ENCODE results near the gene HOXC11. TPM values are rescaled to one million over a fixed set of nuclear protein-coding genes. Genes with fewer than 3 reads are reported as not detected.

The HOXC11 gene
- polyA plus RNA-seq (2013, experiment 1 of 4), result not detected
- not detected for polyA plus RNA-seq (2013, experiment 2 of 4)
- polyA plus RNA-seq (2013, experiment 3 of 4), result not detected
- not detected for polyA plus RNA-seq (2013, experiment 4 of 4)

GRCh38 chr12:53972722-53973235 lies at the start of gene HOXC11:
TSS of gene HOXC11 (plus strand) at chr12:53973126. CDS start at chr12:53973242, 116 bp downstream.
- H3K4me1 ChIP-seq (ENCODE audit: control insufficient read depth, insufficient read depth, low read length), result no peaks in the 10 kb centered on the region
- H3K4me3 ChIP-seq (ENCODE audit: insufficient read depth, low read depth, low read length), result no peak within 1 kb of the TSS
- H3K27ac ChIP-seq (ENCODE audit: insufficient read depth, low read depth, low read length, poor library complexity, severe bottlenecking), result no peak within 1 kb of the TSS
- peaks cover 100% of the 10 kb centered on the region for H3K27me3 ChIP-seq (ENCODE audit: control insufficient read depth, insufficient read depth, low read length, poor library complexity, severe bottlenecking)
- H3K9me3 ChIP-seq (ENCODE audit: control insufficient read depth, low read length), result no peaks in the 10 kb centered on the region
- no peaks in the 10 kb centered on the region for H3K36me3 ChIP-seq (ENCODE audit: control insufficient read depth, insufficient read depth, low read length)
- 9 to 11% methylated on average over 18 of the region's 21 CpGs for WGBS, 2 experiments

DNA sequence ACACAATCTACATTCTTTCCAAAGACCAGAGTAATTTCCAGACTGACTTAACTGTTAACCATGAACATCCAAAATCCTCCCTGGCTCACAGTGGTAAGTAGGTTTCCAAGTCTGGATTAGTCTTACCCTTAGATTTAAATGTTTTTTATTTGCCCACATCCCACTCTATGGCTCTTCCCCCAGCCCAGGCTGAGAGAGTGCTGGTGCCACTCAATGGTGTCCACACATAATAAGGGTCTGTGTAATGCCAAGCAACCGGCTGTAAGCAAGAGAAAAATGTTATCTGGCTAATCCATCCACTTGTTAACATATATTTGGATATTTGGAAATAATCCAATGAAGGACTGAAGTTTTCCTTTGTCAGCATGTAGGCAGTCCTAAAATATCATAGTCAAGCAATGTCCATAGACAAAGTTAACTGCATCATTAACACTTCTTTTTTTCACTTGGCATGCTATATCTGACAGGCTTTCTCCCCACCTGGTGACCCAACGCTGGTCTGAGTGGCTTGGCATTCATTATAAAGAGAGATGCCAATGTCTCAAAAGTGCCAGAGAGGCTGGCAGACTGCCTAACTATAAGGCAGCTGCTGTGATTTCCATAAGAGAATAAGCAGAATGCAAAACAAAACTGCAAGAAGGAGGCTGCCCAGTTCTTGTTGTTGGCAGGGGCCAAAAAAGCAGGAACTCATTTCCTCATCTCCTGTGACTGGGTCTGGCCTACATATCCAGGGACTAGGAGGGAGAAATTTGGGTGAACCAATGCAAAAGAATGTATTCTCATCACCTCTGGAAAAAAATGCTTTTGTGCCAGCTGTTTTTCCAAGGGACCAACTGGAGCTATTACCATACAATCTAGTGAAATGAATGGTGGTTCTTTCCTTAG lies 48.2 kb upstream of the HOXC11 start:
- WGBS, 2 experiments, result 42 to 61% methylated on average over 1 to 2 of the region's 2 CpGs
- Histone ChIP-seq H3K36me3 (ENCODE audit: control insufficient read depth, insufficient read depth, low read length) (no peaks in the 10 kb centered on the region), H3K4me3 (ENCODE audit: insufficient read depth, low read depth, low read length) (no peak overlapping the region), H3K27me3 (ENCODE audit: control insufficient read depth, insufficient read depth, low read length, poor library complexity, severe bottlenecking) (peaks cover 100% of the 10 kb centered on the region), H3K4me1 (ENCODE audit: control insufficient read depth, insufficient read depth, low read length) (no peaks in the 10 kb centered on the region), H3K27ac (ENCODE audit: insufficient read depth, low read depth, low read length, poor library complexity, severe bottlenecking) (no peak overlapping the region), H3K9me3 (ENCODE audit: control insufficient read depth, low read length) (no peaks in the 10 kb centered on the region)

GRCh38 chr12:53927220-53928029 lies 45.5 kb upstream of the HOXC11 start:
- H3K27me3 ChIP-seq (ENCODE audit: control insufficient read depth, insufficient read depth, low read length, poor library complexity, severe bottlenecking), result peaks cover 100% of the 10 kb centered on the region
- H3K9me3 ChIP-seq (ENCODE audit: control insufficient read depth, low read length), result no peaks in the 10 kb centered on the region
- no peak overlapping the region for H3K27ac ChIP-seq (ENCODE audit: insufficient read depth, low read depth, low read length, poor library complexity, severe bottlenecking)
- no peaks in the 10 kb centered on the region for H3K36me3 ChIP-seq (ENCODE audit: control insufficient read depth, insufficient read depth, low read length)
- no peak overlapping the region for H3K4me3 ChIP-seq (ENCODE audit: insufficient read depth, low read depth, low read length)
- H3K4me1 ChIP-seq (ENCODE audit: control insufficient read depth, insufficient read depth, low read length), result no peaks in the 10 kb centered on the region
- WGBS, 2 experiments, result 13 to 21% methylated on average over 43 to 45 of the region's 45 CpGs

DNA sequence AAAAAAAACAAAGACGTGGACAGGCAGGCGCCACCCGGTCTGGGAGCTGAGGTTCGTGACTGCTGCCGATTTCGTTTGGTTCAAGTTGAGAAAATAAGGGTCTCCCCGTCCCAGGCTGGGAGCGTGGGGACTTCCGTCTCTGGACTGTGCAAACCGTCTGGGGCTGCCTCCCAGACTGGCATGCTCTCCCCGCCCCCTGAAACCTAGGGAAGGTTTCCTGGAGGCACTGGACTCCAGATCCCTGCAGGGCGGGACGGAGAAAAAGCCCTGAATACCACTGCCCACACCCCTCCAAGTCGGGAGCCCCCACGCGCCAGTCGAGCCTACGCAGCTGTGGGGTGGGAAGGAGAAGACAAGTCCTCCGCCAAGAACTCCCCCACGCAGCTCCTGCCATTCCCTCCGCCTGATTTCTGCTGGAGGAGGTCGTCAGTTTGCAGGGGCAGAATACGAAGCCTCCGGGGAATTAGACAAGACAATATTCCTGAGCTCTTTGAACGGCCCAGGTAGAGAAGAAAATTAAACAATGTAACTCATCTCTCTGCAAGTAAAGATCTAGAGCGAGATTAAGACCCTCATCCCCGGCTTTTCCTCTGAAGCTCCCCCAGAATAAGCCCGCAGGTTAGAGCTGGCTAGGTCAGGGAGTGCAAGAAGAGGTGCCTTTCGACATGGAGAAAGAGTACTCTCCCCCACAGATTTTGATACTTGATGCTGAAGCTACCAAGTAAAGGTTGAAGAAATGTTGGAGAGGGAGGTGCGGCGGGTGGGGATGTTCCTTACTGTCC lies 44.7 kb upstream of the HOXC11 start:
- H3K9me3 ChIP-seq (ENCODE audit: control insufficient read depth, low read length), result no peaks in the 10 kb centered on the region

DNA sequence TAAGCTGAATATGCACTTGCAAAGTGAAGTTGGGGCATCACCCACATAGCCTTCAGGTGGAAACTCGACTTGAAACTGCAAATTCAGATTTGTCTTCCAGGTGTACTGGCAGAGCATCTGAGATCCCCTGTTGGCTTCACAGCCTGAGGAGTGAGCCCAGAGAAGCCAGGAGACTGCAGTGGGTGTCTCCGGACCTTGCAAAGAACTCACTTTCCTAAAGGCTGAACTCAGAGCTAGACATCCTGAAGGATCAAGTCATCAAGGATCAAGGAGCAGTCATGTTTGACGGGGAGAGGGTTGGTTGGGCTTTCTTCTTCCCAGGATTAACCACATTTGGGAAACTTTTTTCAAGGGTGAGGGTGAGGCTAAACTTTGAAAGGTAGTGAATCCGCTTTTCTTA lies 43.4 kb upstream of the HOXC11 start:
- H3K36me3 ChIP-seq (ENCODE audit: control insufficient read depth, insufficient read depth, low read length), result no peaks in the 10 kb centered on the region
- peaks cover 100% of the 10 kb centered on the region for H3K27me3 ChIP-seq (ENCODE audit: control insufficient read depth, insufficient read depth, low read length, poor library complexity, severe bottlenecking)
- H3K9me3 ChIP-seq (ENCODE audit: control insufficient read depth, low read length), result no peaks in the 10 kb centered on the region
- 31 to 38% methylated on average over 3 to 4 of the region's 4 CpGs for WGBS, 2 experiments
- H3K27ac ChIP-seq (ENCODE audit: insufficient read depth, low read depth, low read length, poor library complexity, severe bottlenecking), result no peak overlapping the region
- H3K4me3 ChIP-seq (ENCODE audit: insufficient read depth, low read depth, low read length), result no peak overlapping the region
- no peaks in the 10 kb centered on the region for H3K4me1 ChIP-seq (ENCODE audit: control insufficient read depth, insufficient read depth, low read length)

More for the DNA sequence above, 44.7 kb upstream of the HOXC11 start:
- Histone ChIP-seq H3K27me3 (ENCODE audit: control insufficient read depth, insufficient read depth, low read length, poor library complexity, severe bottlenecking) (peaks cover 100% of the 10 kb centered on the region), H3K27ac (ENCODE audit: insufficient read depth, low read depth, low read length, poor library complexity, severe bottlenecking) (no peak overlapping the region), H3K4me3 (ENCODE audit: insufficient read depth, low read depth, low read length) (no peak overlapping the region), H3K36me3 (ENCODE audit: control insufficient read depth, insufficient read depth, low read length) (no peaks in the 10 kb centered on the region), H3K4me1 (ENCODE audit: control insufficient read depth, insufficient read depth, low read length) (no peaks in the 10 kb centered on the region)
- 24 to 27% methylated on average over 31 of the region's 31 CpGs for WGBS, 2 experiments

DNA sequence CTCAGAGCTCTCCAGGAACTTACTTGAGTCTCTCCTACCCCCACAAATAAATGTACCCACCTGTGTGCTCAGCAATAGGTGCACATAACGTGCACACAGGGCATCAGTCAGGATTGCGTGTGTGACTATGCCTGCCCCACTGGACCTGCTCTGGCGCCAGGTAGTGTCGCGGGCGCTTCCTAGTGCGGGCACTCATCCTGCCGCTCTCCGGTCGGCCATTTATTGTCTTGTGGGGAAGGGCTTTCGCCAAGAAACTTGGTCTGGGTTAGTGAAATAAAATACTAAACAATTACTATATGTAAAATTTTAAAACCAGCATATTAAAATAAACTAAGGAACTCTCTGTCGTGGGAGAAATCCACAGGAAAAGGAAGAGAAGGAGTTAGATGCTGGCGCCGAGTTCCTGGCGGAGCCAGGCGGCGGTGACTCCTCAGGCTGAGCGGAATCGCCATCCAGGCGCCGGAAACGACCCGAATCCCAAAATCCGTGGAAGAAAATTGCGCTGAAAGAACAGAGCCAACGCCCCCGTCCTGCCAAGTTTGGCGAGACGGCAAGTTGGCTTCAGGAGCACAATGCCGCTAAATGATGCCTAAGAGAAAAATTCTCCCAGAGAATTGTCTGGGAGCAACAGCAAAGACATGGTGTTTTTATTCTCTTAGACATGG lies 42.2 kb upstream of the HOXC11 start:
- no peak overlapping the region for H3K27ac ChIP-seq (ENCODE audit: insufficient read depth, low read depth, low read length, poor library complexity, severe bottlenecking)
- H3K9me3 ChIP-seq (ENCODE audit: control insufficient read depth, low read length), result no peaks in the 10 kb centered on the region
- WGBS, 2 experiments, result 27 to 28% methylated on average over 29 to 30 of the region's 30 CpGs
- H3K4me1 ChIP-seq (ENCODE audit: control insufficient read depth, insufficient read depth, low read length), result no peaks in the 10 kb centered on the region
- no peaks in the 10 kb centered on the region for H3K36me3 ChIP-seq (ENCODE audit: control insufficient read depth, insufficient read depth, low read length)
- H3K27me3 ChIP-seq (ENCODE audit: control insufficient read depth, insufficient read depth, low read length, poor library complexity, severe bottlenecking), result peaks cover 100% of the 10 kb centered on the region
- H3K4me3 ChIP-seq (ENCODE audit: insufficient read depth, low read depth, low read length), result no peak overlapping the region

GRCh38 chr12:53931844-53932581 lies 40.9 kb upstream of the HOXC11 start:
- Histone ChIP-seq H3K27me3 (ENCODE audit: control insufficient read depth, insufficient read depth, low read length, poor library complexity, severe bottlenecking) (peaks cover 100% of the 10 kb centered on the region), H3K4me1 (ENCODE audit: control insufficient read depth, insufficient read depth, low read length) (no peaks in the 10 kb centered on the region), H3K4me3 (ENCODE audit: insufficient read depth, low read depth, low read length) (no peak overlapping the region), H3K9me3 (ENCODE audit: control insufficient read depth, low read length) (no peaks in the 10 kb centered on the region), H3K36me3 (ENCODE audit: control insufficient read depth, insufficient read depth, low read length) (no peaks in the 10 kb centered on the region), H3K27ac (ENCODE audit: insufficient read depth, low read depth, low read length, poor library complexity, severe bottlenecking) (no peak overlapping the region)
- 57 to 91% methylated on average over 2 to 4 of the region's 4 CpGs for WGBS, 2 experiments

DNA sequence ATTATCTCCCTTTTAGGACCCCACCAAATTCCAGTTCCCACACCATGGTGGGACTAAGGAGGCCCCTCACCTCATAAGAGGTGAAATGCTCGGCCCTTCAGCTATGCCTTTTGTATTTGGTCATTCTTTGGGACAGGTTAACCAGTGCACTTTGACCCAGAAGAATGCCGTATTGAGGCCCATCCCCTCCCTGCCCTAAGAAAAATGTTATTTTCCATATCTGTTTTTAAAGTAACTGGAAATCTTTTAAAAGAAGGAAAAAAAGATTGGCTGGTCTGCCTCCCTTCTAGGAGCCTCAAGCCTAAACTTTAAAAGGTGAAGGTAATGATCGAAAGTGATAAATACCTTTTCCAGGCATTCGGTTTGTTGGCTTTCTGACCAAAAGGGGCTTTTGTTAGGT lies 40.0 kb upstream of the HOXC11 start:
- Histone ChIP-seq H3K4me3 (ENCODE audit: insufficient read depth, low read depth, low read length) (no peak overlapping the region), H3K36me3 (ENCODE audit: control insufficient read depth, insufficient read depth, low read length) (no peaks in the 10 kb centered on the region), H3K27ac (ENCODE audit: insufficient read depth, low read depth, low read length, poor library complexity, severe bottlenecking) (no peak overlapping the region), H3K27me3 (ENCODE audit: control insufficient read depth, insufficient read depth, low read length, poor library complexity, severe bottlenecking) (peaks cover 100% of the 10 kb centered on the region), H3K4me1 (ENCODE audit: control insufficient read depth, insufficient read depth, low read length) (no peaks in the 10 kb centered on the region), H3K9me3 (ENCODE audit: control insufficient read depth, low read length) (no peaks in the 10 kb centered on the region)
- 57 to 66% methylated on average over 4 of the region's 4 CpGs for WGBS, 2 experiments

All from ectodermal cell (in vitro differentiated cells).